Adrenal gland (tissue), 12 donors: ENCODE data around the gene BUB1B. TPM values are rescaled to one million over a fixed set of nuclear protein-coding genes. Genes with fewer than 3 reads are reported as not detected.
A peak's percentile ranks its signal among the peaks of the same experiment; 100 is the strongest.

ENCODE experiments used
- DNase-seq, 7 donors: peaks; one replicate each; pipeline ENCODE4 v3.0.0-alpha.2; 2019 to 2020
- H3K27ac ChIP-seq, 5 donors: fragments of 200-600 bp; sonication (generic) in 4 of 5; 1 replicate in 3 of 5; 2 replicates in 2 of 5; pipeline versions ENCODE4 v1.5.1 to v1.8.0; 2016 to 2020; ENCODE audit warnings: mild to moderate bottlenecking in 1 of 5
- H3K27me3 ChIP-seq: fragments of 200-600 bp; 2 replicates; pipeline ENCODE4 v1.8.0; 2021
- H3K36me3 ChIP-seq, 2 donors: fragments of 200-600 bp; replicated peaks in 1 of 2; 1 replicate in 1 of 2; 2 replicates in 1 of 2; pipeline versions ENCODE4 v1.5.1 to v1.8.0; 2018 to 2022
- H3K4me1 ChIP-seq, 2 donors: fragments of 200-600 bp; replicated peaks in 1 of 2; 1 replicate in 1 of 2; 2 replicates in 1 of 2; pipeline versions ENCODE4 v1.5.1 to v1.8.0; 2018 to 2021
- H3K4me3 ChIP-seq, 4 donors: fragments of 200-600 bp; sonication (generic) in 3 of 4; one replicate each; pipeline ENCODE4 v1.5.1; 2016 to 2018
- H3K9me3 ChIP-seq, 3 donors: fragments of 200-600 bp; sonication (generic) in 1 of 3; replicated peaks in 1 of 3; 1 replicate in 2 of 3; 2 replicates in 1 of 3; pipeline versions ENCODE4 v1.5.1 to v1.8.0; 2016 to 2021
- CTCF ChIP-seq, 6 experiments: fragments of 450-650 bp in 4 of 6; fragments of 200-600 bp in 2 of 6; sonication (generic) in 1 of 6; IDR thresholded peaks; 1 replicate in 5 of 6; 2 replicates in 1 of 6; pipeline versions ENCODE4 v1.5.1 to v1.8.0; 2016 to 2021; ENCODE audit warnings: antibody characterized with exemption in 6 of 6, mild to moderate bottlenecking in 2 of 6, moderate library complexity in 1 of 6
- POLR2A ChIP-seq, 2 donors: fragments of 450-650 bp; IDR thresholded peaks; one replicate each; pipeline ENCODE4 v1.6.1; 2017; ENCODE audit warnings: antibody characterized with exemption in 2 of 2, mild to moderate bottlenecking in 2 of 2, moderate library complexity in 1 of 2
- WGBS, 4 donors: extraction: QIAGEN DNeasy Blood & Tissue Kit in 2 of 4; methylation state at CpG; one replicate each; pipeline versions ENCODE4 v1.1.5 to v1.1.7; 2013 to 2017; 5-methylcytosine and 5-hydroxymethylcytosine counted together
- intact Hi-C, 2 donors: fragments of 100-400 bp; cut with DNase I; formaldehyde crosslinking; loops; one replicate each; pipeline versions ENCODE4 v1.14.1 to v1.15.0; 2022 to 2023
- polyA plus RNA-seq, 3 donors: library from polyadenylated mRNA; stranded (reverse); fragments of 200-250 nt in 2 of 3; fragments of 350-450 nt in 1 of 3; fragmentation: Illumina TruSeq in 1 of 3; extraction: RNeasy Lipid Tissue Mini Kit (QIAGEN cat#74804) in 1 of 3; gene quantifications; one replicate each; pipeline ENCODE4 v1.2.3, GENCODE V29; 2013 to 2014
- total RNA-seq, 9 donors: library from RNA; depleted of rRNA in 4 of 9; stranded (reverse); fragments of >200 nt in 4 of 9; fragments of 120-200 nt in 1 of 9; fragmentation: NEBNext Ultra II Directional in 1 of 9; extraction: Animal tissue kit (Norgen Biotek cat#: 25700) in 1 of 9; gene quantifications; one replicate each; pipeline versions ENCODE4 v1.1.0 to v1.2.4, GENCODE V29; 2013 to 2023
- donor health status: healthy with polysubstance abuse.
- donor health status: Bipolar disorder and iron deficiency.
- donor health status: DM: yes; HTN: yes; CAD: no.
- donor health status: DM: no; HTN: no; CAD: no.
- donor health status: DM: no; HTN: no; CAD: no.
- donor health status: DM: yes; HTN: yes; CAD: no.

BUB1B gene
- total and polyA plus RNA-seq, 12 donors, result 0.81 to 13.7 (median 2.6) TPM

GRCh38 chr15:40146037-40146436 is 14.8 kb upstream of the BUB1B start:
- H3K27ac ChIP-seq, result no peak overlapping the region
- intact Hi-C loops, result no loop called here
- TF ChIP-seq POLR2A (IDR thresholded peaks at IDR 0.05), result no peak
- no peak for TF ChIP-seq CTCF (IDR thresholded peaks at IDR 0.05)
- H3K36me3 ChIP-seq, result no peaks in the 10 kb centered on the region
- H3K9me3 ChIP-seq, result no peaks in the 10 kb centered on the region
- WGBS, 4 donors, result 75 to 85% (median 80%) methylated on average over 4 of the region's 4 CpGs
- no peak for DNase-seq
- H3K4me3 ChIP-seq, result no peak overlapping the region
- no peaks in the 10 kb centered on the region for H3K27me3 ChIP-seq
- no peaks in the 10 kb centered on the region for H3K4me1 ChIP-seq

- Histone ChIP-seq H3K27ac (no peak overlapping the region), H3K4me3 (no peak overlapping the region), H3K36me3 (no peaks in the 10 kb centered on the region), H3K27me3 (no peaks in the 10 kb centered on the region), H3K9me3 (no peaks in the 10 kb centered on the region), H3K4me1 (no peaks in the 10 kb centered on the region)
- intact Hi-C loops, result no loop called here
- TF ChIP-seq POLR2A (IDR thresholded peaks at IDR 0.05), result no peak
- TF ChIP-seq CTCF (IDR thresholded peaks at IDR 0.05), result no peak
- WGBS, 4 donors, result 69 to 90% (median 87%) methylated on average over 4 of the region's 4 CpGs
- no peak for DNase-seq
Observed at GRCh38 chr15:40149339-40149738, 11.5 kb upstream of the BUB1B start.

GRCh38 chr15:40150163-40150925 is 10.5 kb upstream of the BUB1B start:
- Histone ChIP-seq H3K4me3 (no peak overlapping the region), H3K27me3 (no peaks in the 10 kb centered on the region), H3K4me1 (no peaks in the 10 kb centered on the region), H3K36me3 (no peaks in the 10 kb centered on the region), H3K9me3 (no peaks in the 10 kb centered on the region), H3K27ac (no peak overlapping the region)
- WGBS, 4 donors, result 59 to 64% (median 62%) methylated on average over 9 of the region's 9 CpGs
- intact Hi-C loops, result no loop called here
- peak in 6 of 7 donors; percentile 22 to 70 (median 43) for DNase-seq
- TF ChIP-seq POLR2A (IDR thresholded peaks at IDR 0.05), result no peak
- no peak for TF ChIP-seq CTCF (IDR thresholded peaks at IDR 0.05)

- DNase-seq, result no peak
- Histone ChIP-seq H3K27me3 (no peaks in the 10 kb centered on the region), H3K9me3 (no peaks in the 10 kb centered on the region), H3K4me3 (no peak overlapping the region), H3K4me1 (no peaks in the 10 kb centered on the region), H3K36me3 (no peaks in the 10 kb centered on the region), H3K27ac (no peak overlapping the region)
- TF ChIP-seq POLR2A (IDR thresholded peaks at IDR 0.05), result no peak
- no peak for TF ChIP-seq CTCF (IDR thresholded peaks at IDR 0.05)
- intact Hi-C loops, result no loop called here
- 62 to 73% (median 62%) methylated on average over 6 of the region's 6 CpGs for WGBS, 4 donors
Observed at GRCh38 chr15:40151499-40151898, 9.4 kb upstream of the BUB1B start.
